OCI-LY7 (cell line): ENCODE results near the gene FARSB. TPM values are rescaled to one million over a fixed set of nuclear protein-coding genes. Genes with fewer than 3 reads are reported as not detected.

Experiments used
- BruUV-seq: library from RNA; stranded (reverse); fragments of 400-500 nt; replicated peaks from 2 replicates; lab custom pipeline; 2021; lab: Mats Ljungman, UMichigan
- CTCF ChIA-PET: fragments of 300-600 bp; sonication (Branson Sonifier 250); formaldehyde crosslinking; loops from one replicate; lab custom pipeline; 2022; ENCODE audit warnings: antibody characterized with exemption; ENCODE audit not compliant: unreplicated experiment; lab: Charles Lee
- POLR2A ChIA-PET: fragments of 300-600 bp; sonication (Branson Sonifier 250); formaldehyde crosslinking; loops from one replicate; lab custom pipeline; 2022; ENCODE audit warnings: antibody characterized with exemption; lab: Charles Lee
- DNase-seq: peaks from one replicate; pipeline ENCODE4 v3.0.0-alpha.2; 2015; ENCODE audit warnings: low spot score
- H2AFZ ChIP-seq: fragments of 200-600 bp; sonication (generic), shearing (Covaris generic); 2 replicates; pipeline ENCODE4 v1.6.1; 2014; ENCODE audit warnings: mild to moderate bottlenecking, antibody characterized with exemption, low read length, moderate library complexity
- H3K27ac ChIP-seq: fragments of 200-600 bp; sonication (generic); 2 replicates; pipeline ENCODE4 v1.5.1; 2014; ENCODE audit warnings: mixed run types, low read depth, mild to moderate bottlenecking, moderate library complexity, low read length, inconsistent platforms; ENCODE audit not compliant: poor library complexity, severe bottlenecking
- H3K36me3 ChIP-seq: fragments of 200-600 bp; sonication (generic); 2 replicates; pipeline ENCODE4 v1.6.1; 2014; ENCODE audit warnings: mild to moderate bottlenecking, antibody characterized with exemption, low read length, moderate library complexity, mixed read lengths; ENCODE audit not compliant: insufficient read depth
- H3K4me1 ChIP-seq: fragments of 200-600 bp; sonication (generic); 2 replicates; pipeline ENCODE4 v1.5.1; 2014; ENCODE audit warnings: mild to moderate bottlenecking, low read length; ENCODE audit not compliant: insufficient read depth, poor library complexity, severe bottlenecking
- H3K4me2 ChIP-seq: fragments of 200-600 bp; sonication (generic); 2 replicates; pipeline ENCODE4 v1.6.1; 2014; ENCODE audit warnings: mild to moderate bottlenecking, low read length
- H3K4me3 ChIP-seq: fragments of 200-600 bp; sonication (generic); 2 replicates; pipeline ENCODE4 v1.5.1; 2014; ENCODE audit warnings: mild to moderate bottlenecking, low read depth, low read length; ENCODE audit not compliant: poor library complexity, severe bottlenecking
- H3K79me2 ChIP-seq: fragments of 200-600 bp; sonication (generic); 2 replicates; pipeline ENCODE4 v1.6.1; 2016; ENCODE audit warnings: low read depth, mild to moderate bottlenecking, low read length, moderate library complexity, mixed read lengths; ENCODE audit not compliant: insufficient read depth
- H3K9me2 ChIP-seq: fragments of 200-600 bp; sonication (generic); 2 replicates; pipeline ENCODE4 v1.6.1; 2016; ENCODE audit warnings: mild to moderate bottlenecking, low read length, mixed read lengths; ENCODE audit not compliant: insufficient read depth
- H3K9me3 ChIP-seq: fragments of 200-600 bp; sonication (generic); 2 replicates; pipeline ENCODE4 v1.6.1; 2014; ENCODE audit warnings: mild to moderate bottlenecking, mixed run types, low read length, mixed read lengths
- H4K20me1 ChIP-seq: fragments of 200-600 bp; sonication (generic); 2 replicates; pipeline ENCODE4 v1.6.1; 2014; ENCODE audit warnings: mild to moderate bottlenecking, antibody characterized with exemption, low read length, moderate library complexity, mixed read lengths; ENCODE audit not compliant: insufficient read depth
- EZH2phosphoT487 ChIP-seq: fragments of 200-600 bp; sonication (generic); IDR thresholded peaks from 2 replicates; pipeline ENCODE4 v1.6.1; 2018; ENCODE audit warnings: low read depth, borderline replicate concordance, mild to moderate bottlenecking, mixed run types, antibody characterized with exemption, low read length, moderate library complexity, mixed read lengths
- intact Hi-C: fragments of 100-400 bp; cut with micrococcal nuclease; formaldehyde crosslinking; loops from one replicate; pipeline ENCODE4 v1.10.0; 2022; ENCODE audit not compliant: unreplicated experiment
- total RNA-seq, 2 experiments: library from RNA; depleted of rRNA in 1 of 2; stranded (reverse); fragments of >200 nt in 1 of 2; shearing (Covaris generic) in 1 of 2; gene quantifications; 2 replicates each; pipeline ENCODE4 v1.2.3, GENCODE V29; 2014 to 2022
- TF ChIP-seq, protein P1 (sequence below): fragments of 200-600 bp; sonication (generic); conservative IDR thresholded peaks from 2 replicates; pipeline ENCODE4 v1.5.1; 2014; ENCODE audit warnings: mild to moderate bottlenecking, antibody characterized with exemption, low read length, moderate library complexity, mixed read lengths

FARSB gene
- total RNA-seq, 2 experiments from 2014 or later: 24.9 to 46.7 TPM

DNA sequence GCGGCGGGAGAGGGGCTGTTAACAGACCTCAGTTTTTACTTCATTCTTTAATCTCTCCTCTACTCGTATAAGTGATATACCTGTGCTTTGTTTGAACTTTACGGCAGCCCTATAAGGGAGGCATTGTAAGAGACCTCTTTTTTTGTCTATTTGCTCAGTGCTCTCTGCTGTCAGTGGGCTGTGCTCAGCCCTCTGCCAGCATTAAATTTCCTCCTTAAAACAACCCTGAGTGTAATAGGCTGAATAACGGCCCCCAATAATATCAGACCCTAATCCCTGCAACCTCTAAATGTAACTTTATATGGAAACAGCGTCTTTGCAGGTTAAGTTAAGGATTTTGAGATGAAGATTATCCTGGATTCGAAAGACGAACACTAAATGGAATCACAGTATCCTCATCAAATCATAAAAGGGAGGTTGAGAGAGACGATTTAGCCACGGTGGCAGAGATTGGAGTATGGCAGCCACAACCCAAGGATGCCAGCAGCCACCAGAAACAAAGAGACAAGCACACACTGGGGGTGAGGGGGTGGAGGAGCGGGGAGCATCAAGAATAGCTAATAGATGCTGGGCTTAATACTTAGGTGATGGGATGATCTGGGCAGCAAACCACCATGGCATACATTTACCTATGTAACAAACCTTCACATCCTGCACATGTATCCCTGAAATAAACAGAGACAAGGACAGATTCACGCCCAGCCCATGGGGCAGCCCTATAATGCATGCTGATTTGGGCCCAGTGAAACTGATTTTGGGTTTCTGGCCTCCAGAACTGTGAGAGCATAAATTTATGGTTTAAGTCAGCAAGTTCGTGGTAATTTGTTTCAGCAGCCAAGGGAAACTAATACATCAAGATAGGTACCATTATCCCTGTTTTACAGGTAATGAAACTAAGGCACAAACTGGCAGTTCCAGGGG is 894 bp upstream of the FARSB start:
- Histone ChIP-seq H3K4me2 (peak overlapping the region; percentile 87), H3K79me2 (peaks cover 46% of the 10 kb centered on the region), H3K27ac (peak overlapping the region; percentile 83), H2AFZ (peak overlapping the region; percentile 83), H4K20me1 (peaks cover 23% of the 10 kb centered on the region), H3K4me3 (peak overlapping the region; percentile 89), H3K36me3 (peaks cover 22% of the 10 kb centered on the region; the same call in 1 of the 2 replicates), H3K9me3 (no peaks in the 10 kb centered on the region), H3K9me2 (no peaks in the 10 kb centered on the region), H3K4me1 (peaks cover 36% of the 10 kb centered on the region)
- peak; percentile 31 for DNase-seq
- TF ChIP-seq EZH2phosphoT487: no peak
- TF ChIP-seq, protein P1, sequence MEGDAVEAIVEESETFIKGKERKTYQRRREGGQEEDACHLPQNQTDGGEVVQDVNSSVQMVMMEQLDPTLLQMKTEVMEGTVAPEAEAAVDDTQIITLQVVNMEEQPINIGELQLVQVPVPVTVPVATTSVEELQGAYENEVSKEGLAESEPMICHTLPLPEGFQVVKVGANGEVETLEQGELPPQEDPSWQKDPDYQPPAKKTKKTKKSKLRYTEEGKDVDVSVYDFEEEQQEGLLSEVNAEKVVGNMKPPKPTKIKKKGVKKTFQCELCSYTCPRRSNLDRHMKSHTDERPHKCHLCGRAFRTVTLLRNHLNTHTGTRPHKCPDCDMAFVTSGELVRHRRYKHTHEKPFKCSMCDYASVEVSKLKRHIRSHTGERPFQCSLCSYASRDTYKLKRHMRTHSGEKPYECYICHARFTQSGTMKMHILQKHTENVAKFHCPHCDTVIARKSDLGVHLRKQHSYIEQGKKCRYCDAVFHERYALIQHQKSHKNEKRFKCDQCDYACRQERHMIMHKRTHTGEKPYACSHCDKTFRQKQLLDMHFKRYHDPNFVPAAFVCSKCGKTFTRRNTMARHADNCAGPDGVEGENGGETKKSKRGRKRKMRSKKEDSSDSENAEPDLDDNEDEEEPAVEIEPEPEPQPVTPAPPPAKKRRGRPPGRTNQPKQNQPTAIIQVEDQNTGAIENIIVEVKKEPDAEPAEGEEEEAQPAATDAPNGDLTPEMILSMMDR: no peak
- CTCF ChIA-PET: no interaction called here
- TSS peak; percentile 98 for BruUV-seq
- intact Hi-C loops: loop anchor here (1.0 kb wide), 1 partner anchor 256 kb away; no protein-coding TSS in a partner anchor
- POLR2A ChIA-PET: interaction anchor here (0.9 to 1.0 kb wide), 3 partner anchors 16 to 50 kb away, joined by 3 read pairs; no protein-coding TSS in a partner anchor

DNA sequence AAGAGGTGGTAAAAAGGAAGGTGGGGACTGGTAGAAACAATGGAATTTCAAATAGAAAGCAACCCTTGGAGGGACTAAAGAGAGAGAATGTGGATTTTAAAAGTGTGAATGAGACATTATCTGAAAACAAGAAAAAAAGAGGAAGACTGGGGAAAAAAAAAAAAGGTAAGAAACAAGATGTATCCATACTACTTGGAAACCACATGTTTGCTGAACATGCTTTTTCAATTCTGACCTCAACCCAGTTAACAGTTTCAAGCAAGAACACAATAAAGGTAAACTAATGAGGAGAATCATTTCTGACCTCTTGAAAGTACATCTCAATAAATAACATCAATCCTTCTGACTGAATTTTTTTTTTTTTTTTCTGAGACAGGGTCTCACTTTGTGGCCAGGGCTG is 2.6 kb downstream of the FARSB start:
- no TSS peak for BruUV-seq
- H2AFZ ChIP-seq: no peak overlapping the region
- DNase-seq: no peak
- no peaks in the 10 kb centered on the region for H3K9me2 ChIP-seq
- peaks cover 33% of the 10 kb centered on the region for H4K20me1 ChIP-seq
- TF ChIP-seq, protein P1: no peak
- no peak for TF ChIP-seq EZH2phosphoT487
- H3K79me2 ChIP-seq: peaks cover 78% of the 10 kb centered on the region
- H3K4me3 ChIP-seq: peak overlapping the region; percentile 89
- no peaks in the 10 kb centered on the region for H3K9me3 ChIP-seq
- ChIA-PET CTCF (no interaction called here), POLR2A (interaction anchor here (0.7 to 4.8 kb wide), 5 partner anchors 9 to 259 kb away, joined by 4 to 18 read pairs (median 5); no protein-coding TSS in a partner anchor)
- no peak overlapping the region for H3K27ac ChIP-seq
- intact Hi-C loops: no loop called here
- peak overlapping the region; percentile 87 for H3K4me2 ChIP-seq
- H3K36me3 ChIP-seq: peaks cover 54% of the 10 kb centered on the region
- peaks cover 36% of the 10 kb centered on the region for H3K4me1 ChIP-seq
